ENCODE data around the gene AFF3. TPM values are rescaled to one million over a fixed set of nuclear protein-coding genes. Genes with fewer than 3 reads are reported as not detected.

Gene AFF3
- total RNA-seq, 1 experiment from 2014 or later: 0.22 TPM

GRCh38 chr2:99850084-99850710, 292.2 kb downstream of the AFF3 start:
- H3K27ac Mint-ChIP-seq: no peak overlapping the region
- Histone ChIP-seq H2BK15ac (ENCODE audit: low read depth, low read length) (no peak overlapping the region), H3K79me1 (ENCODE audit: insufficient read depth, low read depth, low read length, poor library complexity, severe bottlenecking) (no peaks in the 10 kb centered on the region), H2BK120ac (ENCODE audit: low read depth, low read length, poor library complexity, severe bottlenecking) (no peak overlapping the region), H4K91ac (ENCODE audit: insufficient read length, low read depth, low read length) (no peak overlapping the region), H3K9ac (ENCODE audit: extremely low read depth, insufficient read length, low read length) (no peak overlapping the region), H3T11ph (ENCODE audit: low read length) (no peak overlapping the region), H2BK20ac (ENCODE audit: low read depth, low read length, poor library complexity, severe bottlenecking) (no peak overlapping the region), H4K8ac (replicated peaks; ENCODE audit: insufficient read length, low read depth, low read length) (no peak overlapping the region), H3K14ac (ENCODE audit: insufficient read depth, low read length) (no peak overlapping the region), H2AFZ (ENCODE audit: low read length) (no peak overlapping the region), H3K27ac (ENCODE audit: insufficient read length, low read depth, low read length) (no peak overlapping the region), H3K4ac (ENCODE audit: low read depth, low read length) (no peak overlapping the region), H2BK12ac (ENCODE audit: insufficient read length, low read depth, low read length) (no peak overlapping the region), H4K20me1 (ENCODE audit: control insufficient read depth, insufficient read depth, insufficient read length) (no peaks in the 10 kb centered on the region), H2BK5ac (ENCODE audit: insufficient read length, low read length) (no peak overlapping the region), H3K9me3 (ENCODE audit: control insufficient read depth, low read depth, low read length) (no peaks in the 10 kb centered on the region), H3K18ac (ENCODE audit: insufficient read length, low read depth, low read length) (no peak overlapping the region), H3K79me2 (ENCODE audit: insufficient read depth, low read length) (no peaks in the 10 kb centered on the region), H2AK5ac (ENCODE audit: insufficient read length, low read length) (no peak overlapping the region), H3K4me2 (ENCODE audit: insufficient read depth, insufficient read length, low read length) (no peak overlapping the region), H3K23ac (ENCODE audit: insufficient read length, low read depth, low read length) (no peak overlapping the region), H3K27me3 (ENCODE audit: insufficient read depth, low read length) (no peaks in the 10 kb centered on the region), H3K4me1 (ENCODE audit: insufficient read depth, low read length) (no peaks in the 10 kb centered on the region), H4K5ac (ENCODE audit: insufficient read length, low read depth, low read length) (no peak overlapping the region), H3K56ac (ENCODE audit: insufficient read length, low read depth, low read length) (no peak overlapping the region), H3K23me2 (ENCODE audit: insufficient read length, low read depth, low read length, poor library complexity, severe bottlenecking) (no peaks in the 10 kb centered on the region)
- H3K27me3 Mint-ChIP-seq (ENCODE audit: low read depth): peaks cover 3% of the 10 kb centered on the region
- no peaks in the 10 kb centered on the region for H3K36me3 Mint-ChIP-seq (ENCODE audit: insufficient read depth in 1 of 3, low read depth in 3 of 3)
- DNase-seq: no peak
- no peak overlapping the region for H3K4me3 Mint-ChIP-seq
- H3K4me1 Mint-ChIP-seq: no peaks in the 10 kb centered on the region
- WGBS (ENCODE audit: extremely low coverage, insufficient read length, low lambda C conversion rate): no CpG with 5 or more reads among the region's 5 CpGs
- H3K9me3 Mint-ChIP-seq: no peaks in the 10 kb centered on the region
- TF ChIP-seq, protein P1, sequence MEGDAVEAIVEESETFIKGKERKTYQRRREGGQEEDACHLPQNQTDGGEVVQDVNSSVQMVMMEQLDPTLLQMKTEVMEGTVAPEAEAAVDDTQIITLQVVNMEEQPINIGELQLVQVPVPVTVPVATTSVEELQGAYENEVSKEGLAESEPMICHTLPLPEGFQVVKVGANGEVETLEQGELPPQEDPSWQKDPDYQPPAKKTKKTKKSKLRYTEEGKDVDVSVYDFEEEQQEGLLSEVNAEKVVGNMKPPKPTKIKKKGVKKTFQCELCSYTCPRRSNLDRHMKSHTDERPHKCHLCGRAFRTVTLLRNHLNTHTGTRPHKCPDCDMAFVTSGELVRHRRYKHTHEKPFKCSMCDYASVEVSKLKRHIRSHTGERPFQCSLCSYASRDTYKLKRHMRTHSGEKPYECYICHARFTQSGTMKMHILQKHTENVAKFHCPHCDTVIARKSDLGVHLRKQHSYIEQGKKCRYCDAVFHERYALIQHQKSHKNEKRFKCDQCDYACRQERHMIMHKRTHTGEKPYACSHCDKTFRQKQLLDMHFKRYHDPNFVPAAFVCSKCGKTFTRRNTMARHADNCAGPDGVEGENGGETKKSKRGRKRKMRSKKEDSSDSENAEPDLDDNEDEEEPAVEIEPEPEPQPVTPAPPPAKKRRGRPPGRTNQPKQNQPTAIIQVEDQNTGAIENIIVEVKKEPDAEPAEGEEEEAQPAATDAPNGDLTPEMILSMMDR (conservative IDR thresholded peaks at IDR 0.05): no peak
